ENCODE results near the gene LAMTOR1.
"Not testable (repeated sequence)": the region's sequence is repeated elsewhere in the genome, so short reads cannot be mapped to it uniquely, and the experiment has no call there.

The LAMTOR1 gene

GRCh38 chr11:72102946-72103753 lies at the start of gene LAMTOR1:
Gene LAMTOR1, minus strand, starts transcription at chr11:72103297. Its CDS starts 73 bp downstream, at chr11:72103224.
- peak; percentile 91 to 98 for DNase-seq (ENCODE audit: low read depth in 2 of 2)

- DNase-seq (ENCODE audit: low read depth in 2 of 2) = no peak
Measured at GRCh38 chr11:72150882-72151281, 47.8 kb upstream of the LAMTOR1 start.

- DNase-seq (ENCODE audit: low read depth in 2 of 2) = no peak
Measured at GRCh38 chr11:72146625-72147024, 43.5 kb upstream of the LAMTOR1 start.

GRCh38 chr11:72144807-72145565 lies 41.9 kb upstream of the LAMTOR1 start:
- DNase-seq (ENCODE audit: low read depth in 2 of 2) = no peak

GRCh38 chr11:72142543-72142942 lies 39.4 kb upstream of the LAMTOR1 start:
- DNase-seq (ENCODE audit: low read depth in 2 of 2) = not testable (repeated sequence)

GRCh38 chr11:72142086-72142485 lies 39.0 kb upstream of the LAMTOR1 start:
- not testable (repeated sequence) for DNase-seq (ENCODE audit: low read depth in 2 of 2)

GRCh38 chr11:72141066-72141465 lies 38.0 kb upstream of the LAMTOR1 start:
- DNase-seq (ENCODE audit: low read depth in 2 of 2) = no peak

GRCh38 chr11:72140661-72141060 lies 37.6 kb upstream of the LAMTOR1 start:
- no peak for DNase-seq (ENCODE audit: low read depth in 2 of 2)

- no peak for DNase-seq (ENCODE audit: low read depth in 2 of 2)
Measured at GRCh38 chr11:72139500-72139899, 36.4 kb upstream of the LAMTOR1 start.

- no peak for DNase-seq (ENCODE audit: low read depth in 2 of 2)
Measured at GRCh38 chr11:72138821-72139390, 35.8 kb upstream of the LAMTOR1 start.

- no peak for DNase-seq (ENCODE audit: low read depth in 2 of 2)
Measured at GRCh38 chr11:72136684-72137262, 33.7 kb upstream of the LAMTOR1 start.

- DNase-seq (ENCODE audit: low read depth in 2 of 2) = no peak
Measured at GRCh38 chr11:72135891-72136683, 33.0 kb upstream of the LAMTOR1 start.

- DNase-seq (ENCODE audit: low read depth in 2 of 2) = not testable (repeated sequence)
Measured at GRCh38 chr11:72135473-72135872, 32.4 kb upstream of the LAMTOR1 start, which contains the start of gene FOLR3. Gene FOLR3, plus strand, starts transcription at chr11:72135725. Its CDS starts 228 bp downstream, at chr11:72135953.

GRCh38 chr11:72132646-72133045 lies 29.5 kb upstream of the LAMTOR1 start:
- DNase-seq (ENCODE audit: low read depth in 2 of 2) = no peak

GRCh38 chr11:72129381-72129780 lies 26.3 kb upstream of the LAMTOR1 start:
- no peak for DNase-seq (ENCODE audit: low read depth in 2 of 2)

GRCh38 chr11:72127923-72128322 lies 24.8 kb upstream of the LAMTOR1 start:
- DNase-seq (ENCODE audit: low read depth in 2 of 2) = no peak

- no peak for DNase-seq (ENCODE audit: low read depth in 2 of 2)
Measured at GRCh38 chr11:72125956-72126355, 22.9 kb upstream of the LAMTOR1 start.

- DNase-seq (ENCODE audit: low read depth in 2 of 2) = no peak
Measured at GRCh38 chr11:72124046-72124445, 20.9 kb upstream of the LAMTOR1 start.

- no peak for DNase-seq (ENCODE audit: low read depth in 2 of 2)
Measured at GRCh38 chr11:72123117-72123653, 20.1 kb upstream of the LAMTOR1 start.

GRCh38 chr11:72122607-72123006 lies 19.5 kb upstream of the LAMTOR1 start:
- DNase-seq (ENCODE audit: low read depth in 2 of 2) = no peak

GRCh38 chr11:72120930-72121329 lies 17.8 kb upstream of the LAMTOR1 start:
- DNase-seq (ENCODE audit: low read depth in 2 of 2) = no peak

All from stimulated activated CD8-positive, alpha-beta memory T cell treated with anti-CD3 and anti-CD28 coated beads, Interleukin-15, amount 100 ng/mL, for 4 hours (primary cell).